K562 (cell line): ENCODE data around the gene CNIH1. TPM values are rescaled to one million over a fixed set of nuclear protein-coding genes. Genes with fewer than 3 reads are reported as not detected.

Source experiments
- CCNT2 ChIP-seq: IDR thresholded peaks from 2 replicates; pipeline ENCODE4 v1.6.1; 2011; ENCODE audit warnings: borderline replicate concordance, low read depth, mild to moderate bottlenecking, moderate library complexity, mixed read lengths, low read length; ENCODE audit not compliant: insufficient read length; ENCODE audit errors: extremely low read depth
- CGGBP1 ChIP-seq: fragments of 250-450 bp; sonication (Bioruptor Pico); IDR thresholded peaks from 2 replicates; pipeline ENCODE4 v1.9.0; 2021; ENCODE audit warnings: mild to moderate bottlenecking
- DPF2 ChIP-seq: fragments of 450-650 bp; IDR thresholded peaks from 2 replicates; pipeline ENCODE4 v1.6.1; 2016
- E2F5 ChIP-seq: sonication (generic); formaldehyde crosslinking; IDR thresholded peaks from 2 replicates; pipeline ENCODE4 v1.8.0; 2022; ENCODE audit warnings: mild to moderate bottlenecking, missing genetic modification reagents
- ELF2 ChIP-seq: fragments of 250-450 bp; sonication (Bioruptor Pico); IDR thresholded peaks from 2 replicates; pipeline ENCODE4 v1.5.0; 2021; ENCODE audit warnings: mild to moderate bottlenecking
- ELK1 ChIP-seq: sonication (generic); formaldehyde crosslinking; IDR thresholded peaks from 2 replicates; pipeline ENCODE4 v1.8.1; 2022; ENCODE audit warnings: missing genetic modification reagents
- ETV1 ChIP-seq: fragments of 450-650 bp; conservative IDR thresholded peaks from 2 replicates; pipeline ENCODE4 v1.6.1; 2016; ENCODE audit warnings: missing genetic modification characterization, control low read depth, low read depth, missing compliant biosample characterization
- MEF2D ChIP-seq: conservative IDR thresholded peaks from 2 replicates; pipeline ENCODE4 v1.6.1; 2016; ENCODE audit warnings: low read depth, missing genetic modification characterization, missing compliant biosample characterization
- MTF1 ChIP-seq: fragments of 250-450 bp; sonication (Bioruptor Pico); IDR thresholded peaks from 2 replicates; pipeline ENCODE4 v1.9.0; 2021; ENCODE audit warnings: moderate library complexity, mild to moderate bottlenecking, inconsistent platforms, borderline replicate concordance
- NFRKB ChIP-seq: fragments of 450-650 bp; IDR thresholded peaks from 2 replicates; pipeline ENCODE4 v1.6.1; 2016; ENCODE audit warnings: low read depth
- PATZ1 ChIP-seq: fragments of 250-450 bp; sonication (Bioruptor Pico); IDR thresholded peaks from 2 replicates; pipeline ENCODE4 v1.5.0; 2020; ENCODE audit warnings: mild to moderate bottlenecking, borderline replicate concordance
- PML ChIP-seq: IDR thresholded peaks from 2 replicates; pipeline ENCODE4 v1.6.1; 2012; ENCODE audit warnings: low read length, inconsistent platforms
- POLR2AphosphoS5 ChIP-seq: IDR thresholded peaks from 2 replicates; pipeline ENCODE4 v1.6.1; 2011; ENCODE audit warnings: mild to moderate bottlenecking, low read depth, low read length, moderate library complexity; ENCODE audit not compliant: control insufficient read depth, insufficient read depth
- RBM34 ChIP-seq: fragments of 200-400 bp; formaldehyde crosslinking; IDR thresholded peaks from 2 replicates; pipeline ENCODE4 v1.6.1; 2018; ENCODE audit warnings: low read length, borderline replicate concordance; ENCODE audit not compliant: insufficient read depth
- RUNX1 ChIP-seq: sonication (generic); IDR thresholded peaks from 2 replicates; pipeline ENCODE4 v1.6.1; 2016; ENCODE audit warnings: antibody characterized with exemption, low read depth
- SIN3B ChIP-seq: fragments of 450-650 bp; IDR thresholded peaks from 2 replicates; pipeline ENCODE4 v1.6.1; 2017; ENCODE audit warnings: low read depth, mild to moderate bottlenecking, moderate library complexity
- TAF1 ChIP-seq: IDR thresholded peaks from 2 replicates; pipeline ENCODE4 v1.6.1; 2011; ENCODE audit warnings: mild to moderate bottlenecking, low read length, moderate library complexity; ENCODE audit not compliant: insufficient read depth, control insufficient read depth, severe bottlenecking; ENCODE audit errors: extremely low read depth
- TBP ChIP-seq: optimal IDR thresholded peaks from 2 replicates; pipeline ENCODE3; 2011; ENCODE audit warnings: low read depth, low read length, improper control_type of control experiment
- ZNF133 ChIP-seq: fragments of 250-450 bp; sonication (Bioruptor Pico); IDR thresholded peaks from 2 replicates; pipeline ENCODE4 v1.4.0; 2020; ENCODE audit warnings: mild to moderate bottlenecking
- ZNF217 ChIP-seq: sonication (generic); formaldehyde crosslinking; IDR thresholded peaks from 2 replicates; pipeline ENCODE4 v1.8.0; 2022; ENCODE audit warnings: mild to moderate bottlenecking, missing genetic modification reagents
- ZNF263 ChIP-seq: sonication (generic); formaldehyde crosslinking; IDR thresholded peaks from 2 replicates; pipeline ENCODE4 v1.8.0; 2022; ENCODE audit warnings: mild to moderate bottlenecking, missing genetic modification reagents, borderline replicate concordance
- ZNF695 ChIP-seq: fragments of 450-650 bp; formaldehyde crosslinking; IDR thresholded peaks from 2 replicates; pipeline ENCODE4 v1.4.0; 2020; ENCODE audit warnings: mild to moderate bottlenecking, moderate library complexity
- ZSCAN32 ChIP-seq: fragments of 450-650 bp; formaldehyde crosslinking; IDR thresholded peaks from 2 replicates; pipeline ENCODE4 v1.4.0; 2020; ENCODE audit warnings: mild to moderate bottlenecking, moderate library complexity
- polyA plus RNA-seq, 8 experiments: library from polyadenylated mRNA; depleted of rRNA in 4 of 8; stranded (reverse) in 5 of 8; unstranded in 3 of 8; fragments of >200 nt; fragmentation: Nextera tagmentation in 2 of 8; fragmentation: Illumina TruSeq in 1 of 8; extraction: Ambion mirVana in 2 of 8; extraction: Trizol in 1 of 8; gene quantifications; 2 replicates each; pipeline versions ENCODE4 v1.2.1 to v1.2.3, GENCODE V29; 2011 to 2014; ENCODE audit warnings: inconsistent platforms in 1 of 8, missing spikeins in 1 of 8
- total RNA-seq, 7 experiments: library from RNA; depleted of rRNA in 6 of 7; stranded (reverse); fragments of >200 nt in 6 of 7; fragmentation: Illumina TruSeq in 2 of 7; extraction: Trizol in 2 of 7; gene quantifications; 2 replicates each; pipeline versions ENCODE4 v1.2.1 to v1.2.3, GENCODE V29; 2011 to 2021; ENCODE audit warnings: low replicate concordance in 1 of 7
- TF ChIP-seq, protein P1 (sequence below): fragments of 250-450 bp; sonication (Bioruptor Pico); IDR thresholded peaks from 2 replicates; pipeline ENCODE4 v1.4.0; 2020; ENCODE audit warnings: mild to moderate bottlenecking

Gene CNIH1
- total and polyA plus RNA-seq, 9 of the 15 experiments (the other 6 are each of a cell fraction or from before 2014, with no cell fraction given), result 13.9 to 283 (median 77.3) TPM

DNA sequence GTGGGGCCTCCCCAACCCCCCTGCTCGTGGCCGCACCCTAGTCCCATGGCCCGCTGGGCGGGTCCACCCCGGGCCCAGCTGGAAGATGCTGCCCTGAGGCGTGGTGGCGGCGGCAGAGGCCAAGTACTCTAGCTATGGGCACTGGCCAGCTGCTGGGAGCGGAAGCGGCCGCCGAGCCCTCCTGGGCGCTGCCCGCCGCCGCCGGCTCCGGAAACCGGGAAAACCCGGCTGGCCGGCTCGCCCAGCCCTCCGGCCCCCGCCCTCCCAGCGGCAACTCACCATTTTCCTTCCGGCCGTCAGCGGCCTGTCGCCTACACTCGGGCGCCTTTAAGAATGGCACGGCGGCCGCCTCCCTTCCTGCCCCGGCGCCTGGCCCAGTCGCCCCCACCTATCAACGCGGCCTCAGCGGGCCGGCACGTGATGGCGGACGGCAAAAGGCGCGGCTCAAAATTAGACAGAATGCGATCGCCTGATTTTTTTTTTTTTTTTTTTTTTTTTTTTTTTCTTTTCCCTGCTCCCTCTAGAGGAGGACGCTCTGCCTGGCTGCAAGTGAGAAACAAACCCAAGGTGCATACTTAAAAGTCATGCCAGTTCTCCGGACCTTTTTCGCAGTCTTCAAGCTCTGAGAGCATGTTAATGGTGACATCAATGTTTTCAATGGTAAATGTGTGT is 47.6 kb upstream of the CNIH1 start, which contains the start of gene GMFB (continued):
- TF ChIP-seq MEF2D (tag) (no peak), ELF2 (CRISPR knock-in tag) (no peak), ELK1 (CRISPR knock-in tag) (no peak), E2F5 (CRISPR knock-in tag) (no peak), TAF1 (peak; percentile 68), ZNF263 (no peak), PML (no peak), SIN3B (no peak), NFRKB (no peak), DPF2 (no peak), RBM34 (no peak), TBP (peak; percentile 59), ZNF217 (CRISPR knock-in tag) (no peak), MTF1 (CRISPR knock-in tag) (no peak), ZSCAN32 (no peak), POLR2AphosphoS5 (peak; percentile 48; the same call in 1 of the 2 replicates), RUNX1 (no peak), CGGBP1 (CRISPR knock-in tag) (no peak), ETV1 (tag) (peak; percentile 63), ZNF133 (CRISPR knock-in tag) (no peak), PATZ1 (CRISPR knock-in tag) (no peak), CCNT2 (peak; percentile 79), ZNF695 (no peak)
- TF ChIP-seq, protein P1, sequence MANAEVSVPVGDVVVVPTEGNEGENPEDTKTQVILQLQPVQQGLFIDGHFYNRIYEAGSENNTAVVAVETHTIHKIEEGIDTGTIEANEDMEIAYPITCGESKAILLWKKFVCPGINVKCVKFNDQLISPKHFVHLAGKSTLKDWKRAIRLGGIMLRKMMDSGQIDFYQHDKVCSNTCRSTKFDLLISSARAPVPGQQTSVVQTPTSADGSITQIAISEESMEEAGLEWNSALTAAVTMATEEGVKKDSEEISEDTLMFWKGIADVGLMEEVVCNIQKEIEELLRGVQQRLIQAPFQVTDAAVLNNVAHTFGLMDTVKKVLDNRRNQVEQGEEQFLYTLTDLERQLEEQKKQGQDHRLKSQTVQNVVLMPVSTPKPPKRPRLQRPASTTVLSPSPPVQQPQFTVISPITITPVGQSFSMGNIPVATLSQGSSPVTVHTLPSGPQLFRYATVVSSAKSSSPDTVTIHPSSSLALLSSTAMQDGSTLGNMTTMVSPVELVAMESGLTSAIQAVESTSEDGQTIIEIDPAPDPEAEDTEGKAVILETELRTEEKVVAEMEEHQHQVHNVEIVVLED (CRISPR knock-in tag), result no peak
